Activated naive CD4-positive, alpha-beta T cell treated with anti-CD3 and anti-CD28 coated beads, Interleukin-2, amount 10 ng/mL, durations not matched to agents 7 days and 5 days (primary cell): ENCODE data around the gene SUMO1.
"Not testable (repeated sequence)": the region's sequence is repeated elsewhere in the genome, so short reads cannot be mapped to it uniquely, and the experiment has no call there.

Source experiments
- CTCF ChIA-PET: fragments of 350-600 bp; sonication (Branson Sonifier 250); formaldehyde crosslinking; loops from one replicate; lab custom pipeline; 2021; ENCODE audit warnings: antibody characterized with exemption; lab: Charles Lee
- DNase-seq: peaks from one replicate; pipeline ENCODE4 v3.0.0-alpha.2; 2020
- H3K27ac Mint-ChIP-seq: one replicate; pipeline ENCODE4 v1.8.0; 2021; ENCODE audit warnings: mild to moderate bottlenecking, moderate library complexity, mixed read lengths
- H3K27me3 Mint-ChIP-seq: one replicate; pipeline ENCODE4 v1.8.0; 2021; ENCODE audit warnings: mild to moderate bottlenecking, mixed read lengths
- H3K36me3 Mint-ChIP-seq: one replicate; pipeline ENCODE4 v1.8.0; 2021; ENCODE audit warnings: mixed read lengths
- H3K4me1 Mint-ChIP-seq: one replicate; pipeline ENCODE4 v1.8.0; 2021; ENCODE audit warnings: mixed read lengths
- H3K4me3 Mint-ChIP-seq: one replicate; pipeline ENCODE4 v1.8.0; 2021; ENCODE audit warnings: mild to moderate bottlenecking, moderate library complexity, mixed read lengths
- H3K9me3 Mint-ChIP-seq: one replicate; pipeline ENCODE4 v1.8.0; 2021; ENCODE audit warnings: mixed read lengths

Gene SUMO1

DNA sequence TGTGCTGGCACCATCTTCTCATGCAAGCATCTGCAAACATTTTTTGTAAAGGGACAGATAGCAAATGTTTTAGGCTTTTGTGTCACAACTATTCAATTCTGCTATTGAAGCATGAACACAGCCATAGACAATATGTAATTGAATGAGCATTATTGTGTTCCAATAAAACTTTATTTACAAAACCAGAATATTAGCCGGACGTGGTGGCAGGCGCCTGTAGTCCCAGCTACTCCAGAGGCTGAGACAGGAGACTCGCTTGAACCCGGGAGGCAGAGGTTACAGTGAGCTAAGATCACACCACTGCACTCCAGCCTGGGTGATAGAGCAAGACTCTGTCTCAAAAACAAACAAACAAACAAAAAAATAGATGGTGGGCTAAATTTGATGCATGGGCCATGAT, 9.3 kb upstream of the SUMO1 start:
- H3K27ac Mint-ChIP-seq, CTCF ChIA-PET, DNase-seq, H3K4me3 Mint-ChIP-seq, H3K9me3 Mint-ChIP-seq, H3K36me3 Mint-ChIP-seq, H3K4me1 Mint-ChIP-seq: not testable (repeated sequence)
- peaks cover 10% of the 10 kb centered on the region for H3K27me3 Mint-ChIP-seq

DNA sequence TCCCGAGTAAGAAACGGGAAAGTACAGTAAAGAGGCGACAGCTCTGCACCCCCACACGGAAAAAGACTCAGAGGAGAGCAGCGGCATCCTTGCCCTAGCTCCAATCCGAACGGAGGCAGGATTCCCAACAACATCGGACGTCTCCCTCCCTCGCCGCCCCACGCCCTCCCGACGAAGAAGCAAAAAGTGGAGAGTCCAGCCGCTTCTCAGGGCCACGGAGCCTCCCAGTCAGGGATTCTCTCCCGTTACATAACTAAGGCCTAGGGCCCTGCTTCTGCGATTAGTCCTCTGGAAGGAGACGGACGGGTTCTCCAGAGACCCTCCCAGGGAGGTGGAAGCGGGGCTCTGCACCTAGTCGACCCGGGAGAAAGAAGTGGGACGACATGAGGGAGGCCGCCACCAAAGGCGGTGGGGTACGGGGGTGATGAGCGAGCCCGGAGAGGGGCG, 587 bp downstream of the SUMO1 start:
- peak overlapping the region; percentile 94 for H3K27ac Mint-ChIP-seq
- DNase-seq, result no peak
- CTCF ChIA-PET, result no interaction called here
- peak overlapping the region; percentile 99 for H3K4me3 Mint-ChIP-seq
- peaks cover 40% of the 10 kb centered on the region for H3K4me1 Mint-ChIP-seq
- peaks cover 10% of the 10 kb centered on the region for H3K36me3 Mint-ChIP-seq
- no peaks in the 10 kb centered on the region for H3K9me3 Mint-ChIP-seq
- H3K27me3 Mint-ChIP-seq, result peaks cover 4% of the 10 kb centered on the region

DNA sequence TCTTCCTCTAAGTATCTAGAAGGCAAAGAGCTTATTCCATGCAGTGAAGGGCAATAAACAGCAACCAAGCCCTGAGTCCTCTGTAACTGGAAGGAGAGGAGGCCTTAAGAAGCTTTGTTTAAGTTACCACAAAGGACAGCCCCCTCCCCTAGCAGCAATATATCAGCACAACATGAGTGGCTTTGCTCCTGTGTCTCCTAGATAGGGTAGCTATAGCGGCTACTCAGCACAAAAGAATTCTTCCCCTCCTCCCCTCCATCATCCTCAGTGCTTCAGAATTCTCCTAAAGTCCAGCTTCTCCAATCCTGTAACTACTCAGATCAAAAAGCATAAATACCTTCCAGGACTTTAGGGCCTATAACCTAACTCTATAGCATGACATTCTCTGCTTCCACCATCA, 16.5 kb downstream of the SUMO1 start:
- Mint-ChIP-seq H3K36me3 (peaks cover 46% of the 10 kb centered on the region), H3K9me3 (no peaks in the 10 kb centered on the region), H3K4me1 (peaks cover 6% of the 10 kb centered on the region), H3K4me3 (no peak overlapping the region), H3K27ac (peak overlapping the region; percentile 25), H3K27me3 (no peaks in the 10 kb centered on the region)
- no peak for DNase-seq
- CTCF ChIA-PET, result interaction anchor here (0.6 kb wide), 1 partner anchor 933 kb away, joined by 4 read pairs; no protein-coding TSS in a partner anchor

DNA sequence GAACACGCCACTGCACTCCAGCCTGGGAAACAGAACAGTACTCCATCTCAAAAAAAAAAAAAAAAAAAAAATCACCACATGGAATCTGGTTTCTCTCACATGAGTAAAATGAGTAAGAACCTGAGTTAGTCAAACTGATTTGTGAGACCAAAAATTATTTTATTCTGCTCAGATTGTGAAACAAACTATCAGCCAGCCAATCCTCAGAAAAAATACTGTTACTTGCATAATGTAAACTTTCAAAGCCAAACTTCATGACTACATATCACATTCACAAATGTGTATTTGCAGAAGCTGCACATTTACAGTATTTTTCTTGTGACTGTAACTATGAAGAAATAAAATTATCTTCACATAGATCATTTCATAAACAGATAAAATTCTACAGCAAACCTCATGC, 23.2 kb downstream of the SUMO1 start:
- no peaks in the 10 kb centered on the region for H3K27me3 Mint-ChIP-seq
- CTCF ChIA-PET, result no interaction called here
- H3K9me3 Mint-ChIP-seq, result no peaks in the 10 kb centered on the region
- H3K4me3 Mint-ChIP-seq, result no peak overlapping the region
- H3K4me1 Mint-ChIP-seq, result peaks cover 2% of the 10 kb centered on the region
- H3K27ac Mint-ChIP-seq, result no peak overlapping the region
- no peak for DNase-seq
- H3K36me3 Mint-ChIP-seq, result peaks cover 36% of the 10 kb centered on the region

- CTCF ChIA-PET, result no interaction called here
- no peak for DNase-seq
- Mint-ChIP-seq H3K4me1 (no peaks in the 10 kb centered on the region), H3K4me3 (no peak overlapping the region), H3K36me3 (peaks cover 25% of the 10 kb centered on the region), H3K27ac (no peak overlapping the region), H3K27me3 (no peaks in the 10 kb centered on the region), H3K9me3 (no peaks in the 10 kb centered on the region)
These were observed 29.9 kb downstream of the SUMO1 start for GRCh38 chr2:202208526-202208925.

DNA sequence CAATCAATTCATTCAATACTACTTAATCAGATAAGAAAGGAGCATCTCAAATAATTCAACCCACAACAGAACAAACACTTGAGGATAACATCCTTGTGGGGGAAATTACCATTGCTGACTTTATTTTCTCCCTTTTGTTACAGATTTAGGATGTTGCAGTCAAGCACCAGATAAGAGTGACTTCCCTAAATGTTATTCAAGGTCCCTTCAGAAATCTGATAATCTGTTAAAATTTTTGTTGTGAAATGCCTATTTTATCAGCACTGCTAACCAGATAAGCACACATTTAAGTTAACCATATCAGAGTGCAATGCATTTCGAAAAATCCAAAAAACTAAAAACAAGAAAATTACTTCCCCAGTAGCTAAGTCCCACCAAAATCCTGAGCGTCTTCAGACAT, 33.5 kb downstream of the SUMO1 start:
- H3K27me3 Mint-ChIP-seq, result no peaks in the 10 kb centered on the region
- no peaks in the 10 kb centered on the region for H3K9me3 Mint-ChIP-seq
- no peak overlapping the region for H3K27ac Mint-ChIP-seq
- CTCF ChIA-PET, result no interaction called here
- H3K36me3 Mint-ChIP-seq, result peaks cover 21% of the 10 kb centered on the region
- no peak overlapping the region for H3K4me3 Mint-ChIP-seq
- no peak for DNase-seq
- no peaks in the 10 kb centered on the region for H3K4me1 Mint-ChIP-seq

- Mint-ChIP-seq H3K4me1 (no peaks in the 10 kb centered on the region), H3K4me3 (no peak overlapping the region), H3K27me3 (no peaks in the 10 kb centered on the region), H3K27ac (no peak overlapping the region), H3K36me3 (peaks cover 19% of the 10 kb centered on the region), H3K9me3 (no peaks in the 10 kb centered on the region)
- DNase-seq, result no peak
- CTCF ChIA-PET, result no interaction called here
These were observed 35.0 kb downstream of the SUMO1 start for GRCh38 chr2:202203348-202203747.

- no peak overlapping the region for H3K27ac Mint-ChIP-seq
- H3K27me3 Mint-ChIP-seq, result peaks cover 10% of the 10 kb centered on the region
These were observed 36.9 kb downstream of the SUMO1 start for GRCh38 chr2:202201220-202202160.

DNA sequence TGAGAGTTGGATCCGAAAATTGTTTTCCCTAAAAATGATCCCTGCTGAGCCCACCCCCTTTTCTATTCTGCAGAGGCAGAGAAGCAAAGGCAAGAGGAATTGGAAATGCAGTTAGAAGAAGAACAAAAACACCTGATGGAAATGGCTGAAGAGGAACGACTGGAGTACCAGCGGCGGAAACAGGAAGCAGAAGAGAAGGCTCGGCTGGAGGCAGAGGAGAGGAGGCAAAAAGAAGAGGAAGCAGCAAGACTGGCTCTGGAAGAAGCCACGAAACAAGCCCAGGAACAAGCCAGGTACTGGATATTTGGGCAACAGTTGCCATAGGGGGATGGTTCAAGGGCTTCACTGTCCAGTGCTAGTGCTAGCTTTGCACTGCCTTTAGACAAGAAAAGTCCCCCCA, 41.7 kb downstream of the SUMO1 start:
- no peak for DNase-seq
- Mint-ChIP-seq H3K27ac (no peak overlapping the region), H3K4me1 (no peaks in the 10 kb centered on the region), H3K4me3 (no peak overlapping the region), H3K9me3 (no peaks in the 10 kb centered on the region), H3K36me3 (peaks cover 1% of the 10 kb centered on the region), H3K27me3 (peaks cover 30% of the 10 kb centered on the region)
- CTCF ChIA-PET, result no interaction called here

More at GRCh38 chr2:202201220-202202160, 36.9 kb downstream of the SUMO1 start:
- DNase-seq, result no peak
- Mint-ChIP-seq H3K4me3 (no peak overlapping the region), H3K36me3 (peaks cover 11% of the 10 kb centered on the region), H3K9me3 (no peaks in the 10 kb centered on the region), H3K4me1 (no peaks in the 10 kb centered on the region)
- CTCF ChIA-PET, result no interaction called here

DNA sequence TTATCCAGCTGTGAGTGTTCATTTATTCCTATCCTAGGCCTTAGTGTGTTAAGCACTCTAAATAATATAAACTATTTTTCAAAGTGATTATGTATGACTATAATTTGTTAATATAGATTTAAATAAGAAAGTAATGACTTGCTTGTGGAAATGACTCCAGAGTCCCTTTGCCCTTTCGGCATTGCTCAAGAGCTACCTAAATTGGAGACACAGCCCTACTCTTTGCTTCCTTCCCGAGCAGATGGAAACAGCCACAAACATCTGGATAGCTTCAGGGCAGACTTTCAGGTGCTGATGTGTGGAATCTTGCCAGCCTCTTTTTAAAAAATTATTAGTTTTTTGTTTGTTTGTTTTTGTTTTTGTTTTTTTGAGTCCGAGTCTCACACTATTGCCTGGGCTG, 44.0 kb downstream of the SUMO1 start:
- no peaks in the 10 kb centered on the region for H3K9me3 Mint-ChIP-seq
- no peaks in the 10 kb centered on the region for H3K4me1 Mint-ChIP-seq
- no peak overlapping the region for H3K27ac Mint-ChIP-seq
- CTCF ChIA-PET, result no interaction called here
- H3K4me3 Mint-ChIP-seq, result no peak overlapping the region
- H3K27me3 Mint-ChIP-seq, result peaks cover 47% of the 10 kb centered on the region
- H3K36me3 Mint-ChIP-seq, result no peaks in the 10 kb centered on the region
- DNase-seq, result no peak

DNA sequence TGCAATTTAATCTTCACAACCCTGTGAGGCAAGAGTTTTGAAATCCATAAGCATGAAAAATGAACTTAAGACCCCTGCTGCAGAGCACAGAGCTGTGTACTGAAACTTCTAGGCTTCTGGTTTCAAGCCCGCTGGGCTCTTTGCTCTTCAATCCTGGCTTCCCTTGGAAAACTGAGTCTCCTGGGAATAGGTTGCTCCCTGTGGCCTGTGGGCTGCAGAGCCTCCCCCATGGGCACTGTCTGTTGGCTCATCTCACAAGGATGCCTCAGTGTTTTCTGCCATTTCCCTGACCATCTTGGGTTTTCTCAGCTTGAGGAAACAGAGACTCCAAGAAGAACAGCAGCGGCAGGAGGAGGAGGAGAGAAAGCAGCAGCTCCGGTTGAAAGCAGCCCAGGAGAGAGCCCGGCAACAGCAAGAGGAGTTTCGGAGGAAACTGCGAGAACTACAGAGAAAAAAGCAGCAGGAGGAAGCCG, 44.5 kb downstream of the SUMO1 start:
- H3K36me3 Mint-ChIP-seq, result no peaks in the 10 kb centered on the region
- CTCF ChIA-PET, result interaction anchor here (1.0 to 1.1 kb wide), 2 partner anchors 16 to 18 kb away, joined by 3 read pairs; no protein-coding TSS in a partner anchor
- peaks cover 52% of the 10 kb centered on the region for H3K27me3 Mint-ChIP-seq
- no peak overlapping the region for H3K4me3 Mint-ChIP-seq
- no peaks in the 10 kb centered on the region for H3K4me1 Mint-ChIP-seq
- H3K9me3 Mint-ChIP-seq, result no peaks in the 10 kb centered on the region
- no peak for DNase-seq
- no peak overlapping the region for H3K27ac Mint-ChIP-seq

- CTCF ChIA-PET, result interaction anchor here (0.6 to 1.1 kb wide), 3 partner anchors 15 to 82 kb away, joined by 3 read pairs; no protein-coding TSS in a partner anchor
- H3K27ac Mint-ChIP-seq, result no peak overlapping the region
- H3K36me3 Mint-ChIP-seq, result no peaks in the 10 kb centered on the region
These were observed 45.1 kb downstream of the SUMO1 start for GRCh38 chr2:202193305-202193704.

DNA sequence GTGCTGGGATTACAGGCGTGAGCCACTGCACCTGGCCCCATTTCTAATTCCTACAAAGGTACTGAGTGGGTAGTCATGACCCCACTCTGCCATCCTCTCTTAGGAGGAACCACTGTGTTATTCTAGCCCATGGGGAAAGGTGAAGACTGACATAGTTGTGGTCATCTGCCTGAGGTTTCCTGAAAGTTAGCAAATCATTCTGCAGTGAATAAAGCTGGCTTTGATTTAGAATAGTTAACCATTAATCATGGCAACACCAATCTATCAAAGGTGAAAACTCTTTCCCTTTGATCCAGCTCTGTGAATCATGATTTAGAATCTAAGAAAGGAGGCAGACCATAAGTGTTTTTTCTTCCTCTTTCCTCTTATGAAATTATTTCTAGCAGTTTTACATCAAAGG, 50.8 kb downstream of the SUMO1 start:
- H3K27me3 Mint-ChIP-seq, result peaks cover 48% of the 10 kb centered on the region
- CTCF ChIA-PET, result interaction anchor here (1.0 to 1.1 kb wide), 2 partner anchors 9 to 14 kb away, joined by 3 read pairs; no protein-coding TSS in a partner anchor
- H3K9me3 Mint-ChIP-seq, result no peaks in the 10 kb centered on the region

More at GRCh38 chr2:202193305-202193704, 45.1 kb downstream of the SUMO1 start:
- H3K4me1 Mint-ChIP-seq, result no peaks in the 10 kb centered on the region
- peaks cover 55% of the 10 kb centered on the region for H3K27me3 Mint-ChIP-seq
- H3K9me3 Mint-ChIP-seq, result no peaks in the 10 kb centered on the region
- no peak for DNase-seq
- H3K4me3 Mint-ChIP-seq, result no peak overlapping the region

DNA sequence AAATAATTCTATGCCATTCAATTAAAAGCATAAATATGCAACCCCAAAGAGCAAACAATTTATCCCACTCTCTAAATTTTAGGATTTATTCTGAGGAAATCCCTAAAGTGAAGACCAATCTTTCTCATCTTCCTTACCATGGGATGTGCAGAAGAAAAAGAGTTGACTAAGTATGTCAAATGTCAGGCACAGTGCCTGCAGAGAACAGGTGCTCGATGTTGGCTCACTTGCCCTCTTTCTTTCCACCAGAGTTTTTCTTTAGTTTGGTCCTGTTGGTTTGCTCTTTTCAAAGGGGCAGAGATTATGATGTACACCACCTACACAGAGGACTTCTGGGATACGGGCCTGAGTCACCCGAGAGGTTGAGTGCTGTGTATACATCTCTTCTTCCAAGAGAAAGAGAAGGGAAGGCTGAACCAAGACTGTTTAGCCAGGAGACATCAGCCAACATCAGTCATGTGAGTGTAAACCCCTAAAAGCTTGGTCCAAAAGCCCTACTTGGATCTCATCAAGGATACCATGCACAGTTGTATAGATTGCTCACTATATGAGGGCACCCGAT, 51.7 kb downstream of the SUMO1 start:
- Mint-ChIP-seq H3K27ac (no peak overlapping the region), H3K36me3 (no peaks in the 10 kb centered on the region), H3K9me3 (no peaks in the 10 kb centered on the region)

More for the DNA sequence above, 50.8 kb downstream of the SUMO1 start:
- H3K27ac Mint-ChIP-seq, result no peak overlapping the region
- H3K4me3 Mint-ChIP-seq, result no peak overlapping the region
- no peak for DNase-seq
- no peaks in the 10 kb centered on the region for H3K36me3 Mint-ChIP-seq
- H3K4me1 Mint-ChIP-seq, result no peaks in the 10 kb centered on the region

More for the DNA sequence above, 51.7 kb downstream of the SUMO1 start:
- peaks cover 48% of the 10 kb centered on the region for H3K27me3 Mint-ChIP-seq
- DNase-seq, result no peak
- H3K4me1 Mint-ChIP-seq, result no peaks in the 10 kb centered on the region
- no peak overlapping the region for H3K4me3 Mint-ChIP-seq
- CTCF ChIA-PET, result no interaction called here
